Mesothelial cell of epicardium (in vitro differentiated cells): ENCODE measurements around the gene TEX2. TPM values are rescaled to one million over a fixed set of nuclear protein-coding genes. Genes with fewer than 3 reads are reported as not detected.

ENCODE experiments used
- DNase-seq, 2 experiments: peaks; one replicate each; pipeline ENCODE4 v3.0.0; 2021; ENCODE audit warnings: low spot score in 2 of 2; ENCODE audit not compliant: unreplicated experiment in 2 of 2
- H3K27ac Mint-ChIP-seq: 2 replicates; pipeline ENCODE4 v1.8.0; 2021; ENCODE audit warnings: mixed read lengths
- H3K27me3 Mint-ChIP-seq: 2 replicates; pipeline ENCODE4 v1.8.0; 2021; ENCODE audit warnings: low read depth, mixed read lengths
- H3K36me3 Mint-ChIP-seq: 2 replicates; pipeline ENCODE4 v1.8.0; 2021; ENCODE audit warnings: mixed read lengths
- H3K4me1 Mint-ChIP-seq: 2 replicates; pipeline ENCODE4 v1.8.0; 2021; ENCODE audit warnings: mixed read lengths
- H3K4me3 Mint-ChIP-seq: 2 replicates; pipeline ENCODE4 v1.8.0; 2021; ENCODE audit warnings: mild to moderate bottlenecking, moderate library complexity, mixed read lengths
- H3K9me3 Mint-ChIP-seq: 2 replicates; pipeline ENCODE4 v1.8.0; 2021; ENCODE audit warnings: mixed read lengths
- total RNA-seq: library from RNA; stranded (reverse); gene quantifications from 3 replicates; pipeline ENCODE4 v1.2.1, GENCODE V29; 2021
- TF ChIP-seq, protein P1 (sequence below): fragments of 200-600 bp; sonication (generic); IDR thresholded peaks from one replicate; pipeline ENCODE4 v1.5.0; 2021; ENCODE audit warnings: antibody characterized with exemption; ENCODE audit not compliant: unreplicated experiment

The TEX2 gene
- total RNA-seq, 1 donor from 2014 or later: 27.1 TPM

DNA sequence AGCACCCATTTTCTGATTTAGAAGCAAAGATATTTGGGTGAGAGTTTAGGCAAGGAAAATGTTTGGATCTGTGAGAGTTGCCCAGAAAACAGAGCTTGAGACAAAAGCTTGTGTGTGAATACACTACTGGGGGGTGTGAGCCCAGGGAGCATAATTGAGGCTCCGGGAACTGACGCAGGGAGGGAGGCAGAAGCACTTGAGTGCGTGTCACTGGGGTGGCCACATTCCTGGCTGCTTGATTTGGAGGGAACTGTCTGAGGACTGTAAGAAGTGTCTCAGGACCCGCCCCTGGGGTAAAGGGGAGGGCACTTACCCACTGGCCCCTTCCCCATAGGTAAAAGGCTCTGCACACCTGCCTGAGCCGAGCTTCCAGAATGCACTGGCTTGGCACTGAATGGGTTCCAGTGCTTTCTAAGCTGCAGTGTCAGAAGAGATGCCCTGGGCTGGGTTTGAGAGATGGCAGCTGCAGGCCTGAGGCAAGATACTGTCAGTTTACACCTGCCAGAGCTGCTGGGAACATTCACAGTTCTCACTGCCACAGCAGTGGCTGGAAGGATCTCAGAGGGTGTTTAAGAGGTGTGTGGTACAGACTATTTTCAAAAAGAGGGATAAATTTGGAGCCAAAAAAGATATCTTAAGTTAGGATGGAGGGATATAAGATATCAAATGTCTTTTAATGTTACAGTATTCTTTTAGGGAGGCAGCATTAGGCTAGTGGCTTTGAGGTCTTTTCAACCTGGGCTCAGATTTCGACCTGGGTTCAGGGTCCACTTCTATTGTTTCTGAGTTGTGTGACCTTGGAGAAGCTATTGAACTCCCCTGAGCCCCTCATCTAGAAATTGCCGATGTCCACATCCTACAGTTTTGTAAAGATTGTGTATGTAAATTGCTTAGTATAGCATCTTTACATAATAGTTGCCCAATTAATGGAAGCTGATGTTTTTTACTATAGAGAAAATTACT, 6.9 kb upstream of the TEX2 start:
- no peaks in the 10 kb centered on the region for H3K36me3 Mint-ChIP-seq
- H3K27ac Mint-ChIP-seq: no peak overlapping the region
- peaks cover 16% of the 10 kb centered on the region for H3K27me3 Mint-ChIP-seq
- H3K9me3 Mint-ChIP-seq: no peaks in the 10 kb centered on the region
- H3K4me1 Mint-ChIP-seq: no peaks in the 10 kb centered on the region
- H3K4me3 Mint-ChIP-seq: no peak overlapping the region
- TF ChIP-seq, protein P1, sequence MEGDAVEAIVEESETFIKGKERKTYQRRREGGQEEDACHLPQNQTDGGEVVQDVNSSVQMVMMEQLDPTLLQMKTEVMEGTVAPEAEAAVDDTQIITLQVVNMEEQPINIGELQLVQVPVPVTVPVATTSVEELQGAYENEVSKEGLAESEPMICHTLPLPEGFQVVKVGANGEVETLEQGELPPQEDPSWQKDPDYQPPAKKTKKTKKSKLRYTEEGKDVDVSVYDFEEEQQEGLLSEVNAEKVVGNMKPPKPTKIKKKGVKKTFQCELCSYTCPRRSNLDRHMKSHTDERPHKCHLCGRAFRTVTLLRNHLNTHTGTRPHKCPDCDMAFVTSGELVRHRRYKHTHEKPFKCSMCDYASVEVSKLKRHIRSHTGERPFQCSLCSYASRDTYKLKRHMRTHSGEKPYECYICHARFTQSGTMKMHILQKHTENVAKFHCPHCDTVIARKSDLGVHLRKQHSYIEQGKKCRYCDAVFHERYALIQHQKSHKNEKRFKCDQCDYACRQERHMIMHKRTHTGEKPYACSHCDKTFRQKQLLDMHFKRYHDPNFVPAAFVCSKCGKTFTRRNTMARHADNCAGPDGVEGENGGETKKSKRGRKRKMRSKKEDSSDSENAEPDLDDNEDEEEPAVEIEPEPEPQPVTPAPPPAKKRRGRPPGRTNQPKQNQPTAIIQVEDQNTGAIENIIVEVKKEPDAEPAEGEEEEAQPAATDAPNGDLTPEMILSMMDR: no peak
- DNase-seq: no peak

DNA sequence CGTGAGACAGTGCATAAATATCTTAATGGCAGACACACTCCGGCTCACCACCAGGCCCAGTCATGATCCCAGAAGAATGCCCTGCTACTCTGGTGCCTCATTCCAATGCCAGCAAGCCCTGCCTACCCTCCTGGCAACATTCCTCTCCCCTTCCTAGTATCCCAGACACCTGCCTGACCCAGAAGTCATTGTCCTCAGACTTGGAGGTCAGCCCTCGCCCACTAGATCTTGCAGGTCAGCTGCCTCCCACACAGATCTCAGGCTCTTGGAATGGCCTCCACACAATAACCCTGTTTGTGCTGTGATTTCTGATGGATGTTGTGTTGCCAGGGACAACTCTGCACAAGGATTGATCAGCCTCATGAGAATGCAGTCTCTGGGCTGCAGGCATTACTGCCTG, 1.8 kb upstream of the TEX2 start:
- no peak for DNase-seq
- Mint-ChIP-seq H3K27ac (no peak overlapping the region), H3K36me3 (no peaks in the 10 kb centered on the region), H3K9me3 (no peaks in the 10 kb centered on the region), H3K4me3 (no peak overlapping the region), H3K4me1 (peaks cover 27% of the 10 kb centered on the region), H3K27me3 (peaks cover 16% of the 10 kb centered on the region)
- TF ChIP-seq, protein P1: no peak

DNA sequence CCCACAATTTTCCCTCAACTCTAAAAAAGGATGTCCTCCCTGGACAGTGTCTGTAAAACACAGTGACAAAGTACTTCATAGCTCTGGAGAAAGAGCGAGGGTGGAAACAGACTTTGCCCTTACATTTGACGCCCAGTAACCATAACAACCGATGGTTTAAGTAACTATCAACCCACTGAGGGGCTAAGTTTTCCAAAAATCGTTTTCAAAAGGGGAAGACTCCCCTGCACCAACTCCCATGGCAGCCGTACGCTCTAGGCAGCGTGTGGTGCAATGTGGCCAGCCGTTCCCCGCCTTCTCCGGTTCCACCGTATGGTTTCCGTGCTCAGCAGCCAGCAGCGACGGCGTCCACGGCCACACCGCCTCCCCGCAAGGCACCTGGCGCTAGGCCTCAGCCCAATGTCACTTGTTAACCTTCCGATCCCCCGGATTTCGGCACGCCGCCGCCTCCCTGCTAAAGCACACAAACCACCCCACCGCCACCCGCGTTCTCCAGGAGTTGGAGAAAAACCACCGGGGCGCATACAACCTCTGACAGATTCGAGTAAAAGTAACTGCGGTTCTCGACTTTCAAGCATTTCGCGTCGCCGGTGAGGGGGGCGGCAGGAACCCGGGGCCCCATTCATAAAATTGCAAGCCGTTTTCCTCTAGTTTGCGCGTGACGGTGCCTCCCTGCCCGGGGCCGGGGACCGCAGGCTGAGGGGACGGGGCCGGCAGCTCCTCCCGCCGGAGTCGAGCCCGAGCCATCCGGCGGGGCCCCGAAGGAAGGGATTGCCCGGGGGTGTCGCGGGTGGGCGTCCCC, 661 bp downstream of the TEX2 start:
- H3K4me1 Mint-ChIP-seq: peaks cover 31% of the 10 kb centered on the region
- DNase-seq: peak in 1 of 2 experiments; percentile 59
- TF ChIP-seq, protein P1: no peak

DNA sequence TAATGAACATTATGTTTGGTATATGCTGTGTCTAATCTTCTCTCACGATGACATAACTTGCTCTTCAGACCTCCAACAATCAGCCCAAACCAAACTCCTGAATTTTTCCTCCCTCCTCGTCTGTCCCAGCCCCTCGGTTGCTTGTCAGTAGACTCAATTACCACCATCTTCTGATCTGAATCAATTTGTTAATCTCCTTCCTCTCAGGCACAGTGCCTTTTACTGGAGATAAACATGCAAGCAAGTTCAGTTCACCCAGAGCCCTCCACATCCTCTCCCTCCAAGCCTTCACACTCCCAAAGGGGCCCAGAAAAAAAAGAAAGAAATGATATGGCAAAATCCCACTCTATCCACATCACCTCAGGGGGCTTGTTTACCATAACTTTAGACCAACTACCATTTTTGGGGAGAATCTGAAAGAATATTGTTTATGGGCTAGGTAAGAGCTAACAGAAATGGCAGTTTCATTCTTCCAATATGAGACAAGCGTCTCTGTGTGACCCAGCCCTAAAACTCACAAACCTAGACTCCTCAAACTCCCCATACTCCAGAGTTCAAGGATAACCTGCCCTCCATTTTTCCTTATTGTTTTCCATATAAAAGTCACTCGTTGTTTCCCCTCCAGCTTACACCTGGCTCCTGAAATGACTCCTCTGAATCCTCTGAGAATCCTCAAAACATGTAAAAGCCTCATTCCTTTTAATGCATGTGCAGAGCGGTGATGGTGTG, 1.5 kb downstream of the TEX2 start:
- Mint-ChIP-seq H3K9me3 (no peaks in the 10 kb centered on the region), H3K4me1 (peaks cover 36% of the 10 kb centered on the region), H3K27me3 (peaks cover 1% of the 10 kb centered on the region), H3K27ac (peak overlapping the region; percentile 3), H3K4me3 (peak overlapping the region; percentile 82), H3K36me3 (no peaks in the 10 kb centered on the region)
- TF ChIP-seq, protein P1: no peak
- DNase-seq: no peak

More for the DNA sequence above, 661 bp downstream of the TEX2 start:
- Mint-ChIP-seq H3K27me3 (peaks cover 9% of the 10 kb centered on the region), H3K9me3 (no peaks in the 10 kb centered on the region), H3K36me3 (no peaks in the 10 kb centered on the region), H3K4me3 (peak overlapping the region; percentile 82), H3K27ac (peak overlapping the region; percentile 83)

DNA sequence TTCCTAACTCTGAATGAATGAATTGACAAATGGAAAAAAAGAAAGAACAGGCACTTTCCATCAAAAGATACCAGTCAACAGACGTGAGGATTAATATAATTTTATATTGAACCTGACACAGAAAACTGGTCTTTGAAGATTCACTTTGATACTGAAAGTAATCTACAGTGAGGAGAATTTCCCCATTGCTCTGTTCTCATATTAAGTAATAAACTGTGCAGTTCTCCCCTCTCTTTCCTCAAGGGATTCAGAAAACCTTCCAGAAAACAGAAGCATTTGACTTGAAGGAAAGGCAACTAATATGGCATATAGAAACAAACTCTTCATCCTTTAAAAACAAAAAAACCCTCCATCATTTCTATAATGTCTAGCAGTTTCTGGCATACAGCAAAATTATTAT, 2.2 kb downstream of the TEX2 start:
- Mint-ChIP-seq H3K27ac (no peak overlapping the region), H3K4me1 (peaks cover 36% of the 10 kb centered on the region)

More for the DNA sequence above, 2.2 kb downstream of the TEX2 start:
- Mint-ChIP-seq H3K27me3 (no peaks in the 10 kb centered on the region), H3K4me3 (no peak overlapping the region), H3K36me3 (no peaks in the 10 kb centered on the region), H3K9me3 (no peaks in the 10 kb centered on the region)
- TF ChIP-seq, protein P1: no peak
- no peak for DNase-seq
